GM19397 (cell line): ENCODE results near the gene CP.
"Not testable (repeated sequence)": the region's sequence is repeated elsewhere in the genome, so short reads cannot be mapped to it uniquely, and the experiment has no call there.

Source experiments
- ATAC-seq: cut with Tn5 transposase; IDR thresholded peaks from one replicate; pipeline ENCODE4 v1.9.1; 2021; ENCODE audit warnings: mild to moderate bottlenecking, moderate library complexity; ENCODE audit not compliant: unreplicated experiment

The CP gene

GRCh38 chr3:149227591-149228268 lies 6.1 kb upstream of the CP start:
- no peak for ATAC-seq

- no peak for ATAC-seq
These were observed 5.1 kb upstream of the CP start for GRCh38 chr3:149226776-149227175.

DNA sequence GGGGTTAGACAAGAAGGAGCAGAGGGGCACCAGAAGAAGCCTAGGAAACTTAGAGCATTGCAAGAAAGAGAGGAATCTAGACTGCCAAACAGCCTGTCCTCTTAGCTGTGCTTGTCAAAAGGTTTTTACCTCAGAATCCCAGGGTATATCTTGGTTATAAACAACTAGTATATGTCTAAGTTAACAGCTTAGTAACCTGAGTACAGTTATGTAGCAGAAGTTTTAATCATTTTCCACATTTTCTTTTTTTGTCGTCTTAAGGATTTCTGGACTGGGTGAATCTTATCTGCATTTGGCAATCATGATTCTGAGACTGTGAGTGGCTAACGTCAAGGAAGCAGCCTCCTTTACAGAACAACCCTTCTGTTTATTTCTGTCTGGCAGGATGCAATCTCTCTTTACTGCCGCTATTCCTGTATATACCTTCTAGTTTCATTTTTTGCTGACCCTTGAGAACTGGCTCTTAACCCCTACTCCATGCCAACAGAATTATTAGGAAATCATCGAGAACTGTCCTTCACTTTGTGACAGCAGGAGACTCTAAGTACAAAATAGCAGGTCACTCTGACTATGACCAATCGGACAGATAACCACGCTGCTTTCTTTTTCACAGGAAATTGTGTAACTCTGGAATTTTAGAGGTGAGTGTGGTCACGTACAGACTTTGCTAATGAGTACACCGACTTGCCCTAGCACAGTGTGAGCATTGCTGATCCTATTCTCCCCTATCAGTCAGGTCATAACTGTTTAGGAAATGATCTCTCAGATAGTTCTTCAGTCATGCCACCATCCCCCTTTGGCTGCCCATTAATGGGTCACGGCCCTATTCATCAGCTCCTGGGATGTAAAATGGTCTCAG lies 3.3 kb upstream of the CP start:
- ATAC-seq: peak; percentile 93

DNA sequence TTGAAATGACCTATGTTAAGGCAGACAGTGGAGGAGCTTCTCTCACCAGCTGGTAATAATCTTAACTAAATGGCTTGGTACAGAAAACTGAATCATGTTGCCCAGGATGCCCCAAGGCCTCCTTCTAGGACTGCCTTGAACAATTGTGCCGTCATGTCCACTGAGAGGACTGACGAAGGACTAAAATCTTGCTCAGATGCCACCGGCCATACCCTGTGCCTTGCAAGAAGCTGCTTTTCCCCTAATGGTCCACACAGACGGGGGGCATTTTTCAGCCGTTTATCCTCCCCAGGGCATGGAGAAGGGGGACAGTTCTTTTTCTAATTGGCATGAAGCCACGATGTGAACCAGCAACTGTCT lies 1.8 kb upstream of the CP start:
- ATAC-seq: no peak

GRCh38 chr3:149219380-149220121 lies 2.1 kb downstream of the CP start:
- ATAC-seq: not testable (repeated sequence)

GRCh38 chr3:149217347-149217746 lies 4.3 kb downstream of the CP start:
- ATAC-seq: no peak

DNA sequence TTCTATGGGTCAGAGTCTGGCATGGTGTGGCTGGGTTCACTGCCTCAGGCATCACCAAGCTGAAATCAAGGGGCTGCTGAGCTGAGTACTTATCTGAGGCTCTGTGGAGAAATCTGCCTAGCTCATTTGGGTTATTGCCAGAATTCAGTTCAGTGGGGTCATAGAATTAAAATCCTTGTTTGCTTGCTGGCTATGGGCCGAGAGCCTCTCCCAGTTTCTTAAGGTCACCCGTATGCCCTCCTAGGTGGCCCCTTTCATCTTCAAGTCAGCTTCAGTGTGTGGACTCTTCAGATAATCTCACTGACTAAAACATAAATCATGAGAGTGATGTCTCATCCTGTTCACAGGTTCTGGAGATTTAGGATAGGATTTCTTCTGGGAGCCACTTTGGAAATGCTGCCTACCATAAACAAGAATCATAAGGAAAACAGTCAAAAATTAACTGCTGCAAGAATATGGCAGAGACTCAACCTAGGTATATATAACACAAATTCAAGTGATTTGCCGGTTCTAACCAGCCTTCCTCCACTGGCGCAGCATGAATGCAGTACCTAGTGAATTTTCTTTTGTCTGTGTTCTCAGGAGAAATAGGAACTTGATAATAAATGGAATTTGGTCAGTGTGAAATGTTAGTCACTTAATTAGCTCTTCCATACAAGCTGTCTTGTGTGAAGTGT lies 5.3 kb downstream of the CP start:
- no peak for ATAC-seq

DNA sequence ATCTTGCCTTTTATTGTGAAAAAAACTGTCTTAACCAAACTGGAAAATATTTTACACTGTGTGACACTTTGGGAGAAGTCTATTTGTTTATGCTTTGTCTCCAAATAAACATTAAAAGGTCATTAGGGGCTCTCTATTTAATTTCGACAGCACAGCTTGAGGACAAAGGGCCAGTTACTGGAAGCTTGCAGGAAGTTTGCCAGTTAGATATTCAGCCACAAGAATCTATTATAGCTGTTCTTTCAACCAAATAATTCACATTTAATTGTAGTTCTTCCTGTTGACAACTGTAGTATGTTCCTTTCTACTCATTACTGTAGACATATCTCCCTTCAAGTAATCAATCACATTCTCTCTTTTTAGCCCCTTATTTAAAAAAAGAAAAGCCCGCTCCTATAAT lies 6.1 kb downstream of the CP start:
- ATAC-seq: no peak

DNA sequence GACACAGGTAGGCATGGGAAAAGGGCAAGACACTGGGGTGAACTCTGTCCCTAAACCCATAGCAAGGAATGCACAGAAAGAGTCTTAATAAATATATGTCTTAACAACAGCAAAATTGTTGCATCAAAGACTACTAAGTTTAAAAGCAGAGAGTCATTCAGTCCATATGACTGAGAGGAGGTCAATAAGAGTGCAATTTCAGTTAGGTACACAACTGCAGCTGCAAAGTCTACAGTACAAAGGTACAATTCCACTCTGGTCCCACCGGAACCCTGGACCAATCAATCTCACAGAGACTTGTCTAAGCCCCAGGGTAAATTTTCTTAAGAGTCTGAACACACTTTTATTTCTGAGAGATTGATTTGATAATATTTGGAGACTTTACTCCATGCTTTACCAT lies 6.9 kb downstream of the CP start:
- ATAC-seq: no peak

DNA sequence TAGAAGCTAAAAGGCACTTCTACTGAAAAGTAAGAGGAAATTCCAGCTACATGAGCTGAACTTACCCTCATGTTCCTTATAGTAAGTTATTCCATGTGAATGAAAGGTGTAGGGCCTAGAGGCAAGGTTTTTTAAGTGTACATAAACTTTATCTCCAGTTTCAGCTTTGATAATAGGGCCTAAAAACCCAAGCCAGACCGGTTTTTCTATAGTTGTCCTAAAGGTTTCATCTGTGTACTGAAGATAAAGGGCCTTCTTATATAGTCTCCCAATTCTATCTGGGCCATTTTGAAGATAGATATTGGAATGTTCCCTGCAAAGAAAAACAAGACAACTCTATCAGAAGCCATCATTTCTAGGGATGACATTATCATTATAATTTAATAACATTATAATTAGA lies 9.2 kb downstream of the CP start:
- no peak for ATAC-seq

DNA sequence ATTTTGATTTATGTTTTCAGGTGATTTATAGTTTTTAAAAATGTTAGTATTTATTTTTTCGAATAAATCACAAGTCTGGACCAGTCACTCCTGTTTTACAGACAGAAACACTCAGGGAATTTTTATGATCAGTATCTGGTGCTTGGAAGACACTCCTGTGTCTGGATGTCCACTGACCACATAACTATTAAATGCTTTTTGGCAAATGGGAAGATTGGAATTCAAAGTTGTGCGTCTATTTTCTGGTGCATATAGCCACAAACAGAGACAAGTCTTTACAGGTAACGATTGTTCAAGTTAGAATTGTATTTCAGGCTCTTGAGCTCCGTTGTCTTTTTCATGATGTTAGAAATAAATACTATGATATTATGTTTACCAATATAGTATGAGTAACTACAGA lies 12.2 kb downstream of the CP start:
- ATAC-seq: no peak

- ATAC-seq: no peak
These were observed 14.2 kb downstream of the CP start for GRCh38 chr3:149207475-149207874.

DNA sequence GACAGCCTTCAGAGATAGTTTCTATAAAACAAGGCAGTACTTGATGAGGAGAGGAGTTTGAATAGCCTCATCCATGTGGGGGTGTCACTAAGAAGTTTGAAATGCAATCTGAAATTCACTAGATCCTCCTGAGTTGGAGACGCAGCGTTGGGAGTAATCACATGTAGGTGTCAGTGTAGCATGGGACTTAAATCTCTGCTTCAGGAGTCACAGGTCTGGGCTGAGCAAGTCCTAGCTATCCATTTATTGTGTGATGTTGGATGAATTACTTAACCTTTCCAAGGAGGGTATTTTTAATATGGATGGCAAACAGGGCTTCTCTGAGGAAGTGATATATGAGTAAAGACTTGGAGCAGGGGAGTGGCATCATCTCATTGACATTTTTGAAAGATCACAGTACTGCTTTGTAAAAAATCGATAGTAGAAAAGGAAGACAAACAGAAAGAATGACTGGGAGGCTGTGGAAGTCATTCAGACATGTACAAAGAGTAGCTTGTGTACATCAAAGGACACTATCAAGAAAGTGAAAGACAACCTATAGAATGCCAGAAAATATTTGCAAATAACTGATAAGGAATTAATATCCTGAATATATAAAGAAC lies 17.1 kb downstream of the CP start:
- no peak for ATAC-seq

- ATAC-seq: peak; percentile 96
These were observed 17.9 kb downstream of the CP start for GRCh38 chr3:149203758-149204157.

GRCh38 chr3:149199474-149199873 lies 22.2 kb downstream of the CP start:
- ATAC-seq: no peak

- ATAC-seq: no peak
These were observed 23.0 kb downstream of the CP start for GRCh38 chr3:149198611-149199010.

- ATAC-seq: no peak
These were observed 24.0 kb downstream of the CP start for GRCh38 chr3:149197669-149198068.

- not testable (repeated sequence) for ATAC-seq
These were observed 24.6 kb downstream of the CP start for GRCh38 chr3:149196805-149197592.

- no peak for ATAC-seq
These were observed 26.4 kb downstream of the CP start for GRCh38 chr3:149195221-149195620.

- ATAC-seq: no peak
These were observed 33.1 kb downstream of the CP start for GRCh38 chr3:149188494-149188893.
